Ectodermal cell (in vitro differentiated cells): ENCODE data around the gene PMAIP1.

Source experiments
- H3K27ac ChIP-seq: 2 replicates; pipeline ENCODE4 v1.7.0; 2013; ENCODE audit warnings: mild to moderate bottlenecking, low read depth, low read length; ENCODE audit not compliant: insufficient read depth, poor library complexity, severe bottlenecking
- H3K27me3 ChIP-seq: 2 replicates; pipeline ENCODE4 v1.7.0; 2013; ENCODE audit warnings: mild to moderate bottlenecking, low read length; ENCODE audit not compliant: insufficient read depth, control insufficient read depth, poor library complexity, severe bottlenecking
- H3K36me3 ChIP-seq: one replicate; pipeline ENCODE4 v1.7.0; 2013; ENCODE audit warnings: low read length; ENCODE audit not compliant: control insufficient read depth, insufficient read depth
- H3K4me1 ChIP-seq: one replicate; pipeline ENCODE4 v1.7.0; 2013; ENCODE audit warnings: low read length; ENCODE audit not compliant: control insufficient read depth, insufficient read depth
- H3K4me3 ChIP-seq: 2 replicates; pipeline ENCODE4 v1.7.0; 2013; ENCODE audit warnings: low read depth, low read length, control low read depth; ENCODE audit not compliant: insufficient read depth
- H3K9me3 ChIP-seq: 2 replicates; pipeline ENCODE4 v1.7.0; 2013; ENCODE audit warnings: mild to moderate bottlenecking, low read length, moderate library complexity; ENCODE audit not compliant: control insufficient read depth
- WGBS, 2 experiments: methylation state at CpG; one replicate each; pipeline ENCODE4 v1.1.7; 2013; ENCODE audit warnings: missing lambda C conversion rate in 2 of 2; 5-methylcytosine and 5-hydroxymethylcytosine counted together

Gene PMAIP1

DNA sequence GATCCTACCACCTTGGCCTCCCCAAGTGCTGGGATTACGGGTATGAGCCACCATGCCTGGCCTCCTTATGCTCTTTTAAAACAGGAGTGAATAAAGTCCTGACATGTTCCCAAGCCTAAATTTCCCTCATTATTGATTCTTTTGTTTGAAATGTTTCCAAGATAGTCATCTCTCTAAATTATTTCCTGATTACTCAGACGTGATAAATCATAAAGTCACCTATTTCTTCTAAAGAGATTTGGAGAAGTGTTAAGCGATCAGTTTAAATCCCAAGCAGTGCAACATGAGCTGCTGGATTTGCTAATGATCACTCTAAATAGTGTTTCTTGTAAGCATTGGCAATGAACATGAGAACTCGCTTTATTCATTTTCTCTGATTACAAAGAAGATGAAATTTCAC lies 51.8 kb downstream of the PMAIP1 start:
- H3K27me3 ChIP-seq = no peaks in the 10 kb centered on the region
- WGBS, 2 experiments = 92 to 95% methylated on average over 3 to 4 of the region's 4 CpGs
- no peaks in the 10 kb centered on the region for H3K9me3 ChIP-seq
- H3K4me1 ChIP-seq = no peaks in the 10 kb centered on the region
- no peak overlapping the region for H3K4me3 ChIP-seq
- H3K27ac ChIP-seq = no peak overlapping the region
- no peaks in the 10 kb centered on the region for H3K36me3 ChIP-seq

DNA sequence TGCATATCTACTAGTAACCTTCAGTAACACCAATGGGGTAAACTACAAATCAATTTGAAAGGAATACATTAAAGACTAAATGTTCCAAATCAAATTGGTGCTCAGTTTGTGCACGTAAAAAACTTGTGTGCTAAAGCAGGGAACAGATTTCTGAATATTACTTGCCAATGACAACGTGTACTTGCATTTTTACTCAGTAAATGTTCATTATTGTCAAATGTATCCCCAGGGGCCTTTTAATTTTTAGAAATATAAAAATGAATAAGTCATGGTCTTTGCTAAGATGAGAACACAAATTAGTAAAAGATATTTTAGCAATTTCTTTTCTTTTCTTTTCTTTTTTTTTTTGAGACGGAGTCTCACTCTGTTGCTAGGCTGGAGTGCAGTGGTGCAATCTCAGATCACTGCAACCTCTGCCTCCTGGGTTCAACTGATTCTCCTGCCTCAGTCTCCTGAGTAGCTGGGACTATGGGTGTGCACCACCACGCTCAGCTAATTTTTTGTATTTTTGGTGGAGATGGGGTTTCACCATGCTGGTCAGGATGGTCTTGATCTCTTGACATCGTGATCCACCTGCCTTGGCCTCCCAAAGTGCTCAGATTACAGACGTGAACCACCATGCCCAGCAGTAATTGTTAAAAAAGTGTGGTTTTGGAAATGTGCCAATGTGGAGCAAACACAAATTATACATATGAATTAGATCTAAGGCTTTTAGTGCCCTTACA lies 52.6 kb downstream of the PMAIP1 start:
- H3K9me3 ChIP-seq = no peaks in the 10 kb centered on the region
- H3K4me1 ChIP-seq = no peaks in the 10 kb centered on the region
- no peak overlapping the region for H3K27ac ChIP-seq
- WGBS, 2 experiments = 89 to 93% methylated on average over 6 of the region's 6 CpGs
- H3K36me3 ChIP-seq = no peaks in the 10 kb centered on the region
- no peak overlapping the region for H3K4me3 ChIP-seq
- H3K27me3 ChIP-seq = no peaks in the 10 kb centered on the region
